Activated CD4-positive, alpha-beta memory T cell treated with anti-CD3 and anti-CD28 coated beads for 36 hours (primary cell): ENCODE measurements around the gene CAMTA1. TPM values are rescaled to one million over a fixed set of nuclear protein-coding genes. Genes with fewer than 3 reads are reported as not detected.

ENCODE experiments used
- CTCF ChIA-PET: fragments of 350-600 bp; sonication (Branson Sonifier 250); formaldehyde crosslinking; loops from one replicate; lab custom pipeline; 2021; ENCODE audit warnings: antibody characterized with exemption, inconsistent platforms; lab: Charles Lee
- POLR2A ChIA-PET: fragments of 350-600 bp; sonication (Branson Sonifier 250); formaldehyde crosslinking; loops from one replicate; lab custom pipeline; 2021; ENCODE audit warnings: antibody characterized with exemption; lab: Charles Lee
- DNase-seq: peaks from one replicate; pipeline ENCODE4 v3.0.0-alpha.2; 2020
- H3K27ac Mint-ChIP-seq: one replicate; pipeline ENCODE4 v1.8.0; 2021; ENCODE audit warnings: mixed read lengths
- H3K27me3 Mint-ChIP-seq: one replicate; pipeline ENCODE4 v1.8.0; 2021; ENCODE audit warnings: mixed read lengths
- H3K36me3 Mint-ChIP-seq: one replicate; pipeline ENCODE4 v1.8.0; 2021; ENCODE audit warnings: mixed read lengths
- H3K4me1 Mint-ChIP-seq: one replicate; pipeline ENCODE4 v1.8.0; 2021; ENCODE audit warnings: low read depth, mixed read lengths
- H3K4me3 Mint-ChIP-seq: one replicate; pipeline ENCODE4 v1.8.0; 2021; ENCODE audit warnings: mild to moderate bottlenecking, mixed read lengths
- H3K9me3 Mint-ChIP-seq: one replicate; pipeline ENCODE4 v1.8.0; 2021; ENCODE audit warnings: mixed read lengths
- intact Hi-C: fragments of 100-400 bp; cut with micrococcal nuclease; formaldehyde crosslinking; loops from one replicate; pipeline ENCODE4 v1.15.1; 2023
- total RNA-seq, 2 experiments: library from RNA; stranded (reverse); gene quantifications; one replicate each; pipeline ENCODE4 v1.2.3, GENCODE V29; 2021

CAMTA1 gene
- total RNA-seq, 2 experiments from 2014 or later = 64.7 to 68.9 TPM

DNA sequence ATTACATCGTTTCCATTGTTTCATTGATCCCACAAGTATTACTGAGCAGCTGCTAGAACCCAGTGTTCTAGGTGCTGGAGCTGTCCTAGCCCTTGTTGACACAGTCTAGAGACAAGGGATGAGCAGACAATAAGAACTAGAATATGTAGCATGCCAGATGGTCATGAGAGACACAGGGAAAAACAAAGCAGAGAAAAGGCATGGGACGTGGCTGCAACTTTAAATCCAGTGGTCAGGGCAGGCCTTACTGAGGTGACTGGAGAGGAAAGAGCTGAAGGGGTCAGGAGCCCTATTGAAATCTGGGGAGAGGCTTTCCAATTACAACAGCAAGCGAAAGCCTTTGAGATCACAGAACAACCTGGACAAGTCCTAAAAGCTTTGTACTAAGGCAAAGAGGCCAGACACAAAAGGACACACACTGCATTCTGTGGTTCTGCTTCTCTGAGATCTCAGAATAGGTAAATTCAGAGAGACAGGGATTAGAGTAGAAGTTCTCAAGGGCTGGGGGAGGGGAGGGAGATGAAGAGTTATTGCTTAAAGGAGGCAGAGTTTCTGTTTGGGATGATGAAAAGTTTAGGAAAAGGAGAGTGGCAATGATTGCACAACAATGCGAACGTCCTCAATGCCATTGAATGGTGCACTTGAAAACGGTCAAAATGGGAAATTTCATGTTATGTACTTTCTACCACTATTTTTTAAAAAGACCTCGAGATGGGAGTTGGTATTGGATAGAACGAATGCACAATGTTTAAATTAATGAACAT lies 518.5 kb downstream of the CAMTA1 start:
- Mint-ChIP-seq H3K4me1 (no peaks in the 10 kb centered on the region), H3K9me3 (peaks cover 14% of the 10 kb centered on the region), H3K36me3 (peaks cover 2% of the 10 kb centered on the region), H3K4me3 (no peak overlapping the region), H3K27ac (no peak overlapping the region), H3K27me3 (peaks cover 4% of the 10 kb centered on the region)
- intact Hi-C loops = no loop called here
- no peak for DNase-seq
- ChIA-PET POLR2A (no interaction called here), CTCF (interaction anchor here (0.6 kb wide), 1 partner anchor 631 kb away, joined by 3 read pairs; no protein-coding TSS in a partner anchor)

DNA sequence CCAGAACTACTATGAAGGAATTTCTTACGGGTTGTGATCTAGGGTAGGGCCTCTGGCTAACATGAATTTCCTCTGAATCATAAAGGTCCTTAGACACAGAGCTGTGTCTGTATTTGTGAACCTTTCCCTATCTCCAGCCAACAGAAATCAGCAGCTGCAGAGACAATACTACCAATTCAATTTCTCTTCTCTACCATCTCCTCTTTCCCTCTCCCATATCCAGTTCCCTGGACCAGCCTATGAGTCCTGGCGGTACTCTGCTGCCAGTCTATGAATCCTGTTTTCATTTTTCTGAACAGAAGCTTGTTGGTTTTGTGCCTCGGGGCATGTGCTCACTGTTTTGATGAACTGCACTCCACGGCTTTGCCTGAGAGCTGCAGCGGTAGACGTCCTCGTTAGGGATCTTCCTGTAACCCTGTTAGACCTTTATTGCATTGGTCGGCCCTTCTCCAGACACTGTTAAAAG lies 527.9 kb downstream of the CAMTA1 start:
- H3K4me3 Mint-ChIP-seq = no peak overlapping the region
- intact Hi-C loops = no loop called here
- peaks cover 2% of the 10 kb centered on the region for H3K36me3 Mint-ChIP-seq
- ChIA-PET POLR2A (no interaction called here), CTCF (no interaction called here)
- no peaks in the 10 kb centered on the region for H3K4me1 Mint-ChIP-seq
- peaks cover 19% of the 10 kb centered on the region for H3K27me3 Mint-ChIP-seq
- H3K9me3 Mint-ChIP-seq = peaks cover 7% of the 10 kb centered on the region
- no peak for DNase-seq
- no peak overlapping the region for H3K27ac Mint-ChIP-seq

DNA sequence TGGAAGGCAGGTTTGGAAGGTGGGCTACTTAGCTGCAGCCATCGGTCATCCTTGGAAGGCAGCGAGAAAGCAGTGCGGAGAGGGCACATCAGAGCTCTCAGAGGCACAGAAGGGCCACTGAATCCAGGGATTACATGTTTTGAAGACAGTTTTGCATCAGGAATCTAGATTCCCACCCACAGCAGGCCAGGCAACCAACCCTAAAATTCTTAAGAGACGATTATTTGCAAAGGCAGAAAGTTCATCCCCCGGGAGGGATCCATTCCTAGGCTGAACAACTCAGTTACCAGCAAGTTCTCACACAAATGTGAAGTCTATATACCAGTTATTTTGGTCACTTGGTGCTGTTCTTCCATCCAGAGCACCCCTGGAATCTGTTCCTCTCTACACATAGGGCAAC lies 528.6 kb downstream of the CAMTA1 start:
- POLR2A ChIA-PET = no interaction called here
- Mint-ChIP-seq H3K9me3 (peaks cover 3% of the 10 kb centered on the region), H3K36me3 (no peaks in the 10 kb centered on the region), H3K4me3 (no peak overlapping the region), H3K4me1 (no peaks in the 10 kb centered on the region), H3K27ac (no peak overlapping the region), H3K27me3 (peaks cover 19% of the 10 kb centered on the region)
- intact Hi-C loops = no loop called here
- no peak for DNase-seq
- CTCF ChIA-PET = interaction anchor here (0.6 kb wide), 1 partner anchor 43 kb away, joined by 4 read pairs; no protein-coding TSS in a partner anchor

DNA sequence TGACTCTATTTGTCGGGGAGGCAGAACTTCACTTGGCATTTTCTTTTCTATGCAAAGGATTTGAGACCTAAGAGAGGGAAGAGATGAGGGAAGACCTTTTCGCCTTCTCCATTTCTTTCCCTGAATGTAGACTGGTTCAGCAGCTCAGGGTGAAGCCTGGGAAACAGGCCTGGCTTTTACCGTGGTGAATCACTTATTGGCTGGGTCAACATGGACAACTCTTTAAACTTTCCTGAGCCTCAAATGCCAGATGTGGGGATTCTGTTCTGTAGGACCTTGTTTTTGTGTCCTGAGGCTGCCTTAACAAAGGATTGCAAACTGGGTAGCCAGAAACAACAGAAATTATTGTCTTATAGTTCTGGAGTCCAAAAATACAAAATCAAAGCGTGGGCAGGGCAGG lies 530.1 kb downstream of the CAMTA1 start:
- Mint-ChIP-seq H3K9me3 (no peaks in the 10 kb centered on the region), H3K27ac (no peak overlapping the region), H3K4me3 (no peak overlapping the region), H3K27me3 (peaks cover 19% of the 10 kb centered on the region), H3K4me1 (no peaks in the 10 kb centered on the region), H3K36me3 (no peaks in the 10 kb centered on the region)
- intact Hi-C loops = no loop called here
- ChIA-PET CTCF (no interaction called here), POLR2A (no interaction called here)
- DNase-seq = no peak

DNA sequence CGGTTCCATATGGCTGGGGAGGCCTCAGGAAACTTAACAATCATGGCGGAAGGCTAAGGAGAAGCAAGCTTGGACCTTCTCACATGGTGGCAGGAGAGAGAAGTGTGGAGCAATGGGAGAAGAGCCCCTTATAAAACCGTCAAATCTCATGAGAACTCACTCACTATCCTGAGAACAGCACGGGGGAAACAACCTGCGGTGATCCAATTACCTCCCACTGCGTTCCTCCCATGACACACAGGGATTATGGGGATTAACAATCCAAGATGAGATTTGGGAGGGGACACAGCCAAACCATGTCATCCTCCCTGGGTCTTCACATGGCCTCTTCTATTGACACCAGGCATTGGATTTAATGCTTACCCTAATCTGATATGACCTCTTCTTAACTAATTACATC lies 530.7 kb downstream of the CAMTA1 start:
- Mint-ChIP-seq H3K27me3 (peaks cover 19% of the 10 kb centered on the region), H3K9me3 (no peaks in the 10 kb centered on the region), H3K4me1 (no peaks in the 10 kb centered on the region), H3K36me3 (no peaks in the 10 kb centered on the region), H3K27ac (no peak overlapping the region), H3K4me3 (no peak overlapping the region)
- no peak for DNase-seq
- CTCF ChIA-PET = no interaction called here
- intact Hi-C loops = no loop called here
- POLR2A ChIA-PET = no interaction called here

DNA sequence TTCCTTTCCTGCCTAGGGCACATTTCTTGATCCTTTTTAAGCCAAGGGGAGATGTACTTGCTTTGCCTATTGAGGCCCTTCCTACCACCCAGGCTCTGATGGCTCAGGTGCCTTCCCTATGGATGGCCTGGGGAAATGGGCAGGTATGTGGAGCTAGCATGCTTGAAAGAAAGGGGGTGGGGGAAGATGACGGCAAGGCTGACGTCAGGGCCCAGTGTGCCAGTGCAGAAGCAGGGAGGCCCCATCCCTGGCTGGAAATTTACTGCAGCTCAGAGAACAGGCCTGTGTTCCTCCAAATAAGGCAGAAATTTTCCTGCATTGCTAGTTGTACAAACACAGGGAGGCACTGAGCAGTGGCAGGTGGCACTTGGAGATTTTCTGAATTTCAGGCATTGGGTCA lies 532.6 kb downstream of the CAMTA1 start:
- CTCF ChIA-PET = no interaction called here
- Mint-ChIP-seq H3K9me3 (no peaks in the 10 kb centered on the region), H3K27ac (no peak overlapping the region), H3K27me3 (peaks cover 11% of the 10 kb centered on the region), H3K4me3 (no peak overlapping the region), H3K36me3 (no peaks in the 10 kb centered on the region), H3K4me1 (no peaks in the 10 kb centered on the region)
- DNase-seq = no peak
- POLR2A ChIA-PET = no interaction called here
- intact Hi-C loops = no loop called here

DNA sequence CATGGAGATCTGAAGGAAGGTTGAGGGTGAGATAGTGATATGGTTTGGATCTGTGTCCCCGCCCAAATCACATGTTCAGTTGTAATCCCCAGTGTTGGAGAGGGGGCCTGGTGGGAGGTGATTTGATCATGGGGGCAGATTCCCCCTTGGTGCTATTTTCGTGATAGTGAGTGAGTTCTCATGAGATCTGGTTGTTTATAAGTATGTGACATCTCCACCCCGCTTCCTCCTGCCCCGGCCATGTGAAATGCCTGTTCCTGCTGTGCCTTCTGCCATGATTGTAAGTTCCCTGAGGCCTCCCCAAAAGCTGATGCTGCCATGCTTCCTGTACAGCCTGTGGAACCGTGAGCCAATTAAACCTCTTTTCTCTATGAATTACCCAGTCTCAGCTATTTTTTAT lies 533.9 kb downstream of the CAMTA1 start:
- Mint-ChIP-seq H3K9me3 (no peaks in the 10 kb centered on the region), H3K4me3 (no peak overlapping the region), H3K27me3 (peaks cover 6% of the 10 kb centered on the region), H3K4me1 (no peaks in the 10 kb centered on the region), H3K36me3 (no peaks in the 10 kb centered on the region), H3K27ac (no peak overlapping the region)
- ChIA-PET POLR2A (no interaction called here), CTCF (no interaction called here)
- DNase-seq = no peak
- intact Hi-C loops = no loop called here

DNA sequence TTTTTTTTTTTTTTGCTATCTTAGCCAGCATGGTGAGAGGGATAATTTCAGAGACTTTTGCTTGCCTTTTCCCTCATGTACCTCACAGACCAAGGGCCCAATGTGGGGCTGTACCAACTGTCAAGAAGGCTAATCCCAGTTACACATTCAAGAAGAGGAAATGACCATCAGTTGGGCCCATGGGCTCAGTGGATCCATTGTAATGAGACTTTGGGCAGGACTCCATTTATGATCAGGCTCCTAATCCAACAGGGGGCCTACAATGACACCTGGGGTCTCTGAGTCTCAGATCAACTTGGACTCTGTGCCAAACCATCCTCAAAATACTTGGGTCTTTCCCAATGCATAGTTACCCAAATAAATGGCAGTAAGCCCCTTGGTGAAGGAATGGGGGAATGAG lies 535.4 kb downstream of the CAMTA1 start:
- intact Hi-C loops = no loop called here
- Mint-ChIP-seq H3K27ac (no peak overlapping the region), H3K4me1 (no peaks in the 10 kb centered on the region), H3K36me3 (no peaks in the 10 kb centered on the region), H3K4me3 (no peak overlapping the region), H3K27me3 (peaks cover 12% of the 10 kb centered on the region), H3K9me3 (no peaks in the 10 kb centered on the region)
- POLR2A ChIA-PET = no interaction called here
- no peak for DNase-seq
- CTCF ChIA-PET = no interaction called here

DNA sequence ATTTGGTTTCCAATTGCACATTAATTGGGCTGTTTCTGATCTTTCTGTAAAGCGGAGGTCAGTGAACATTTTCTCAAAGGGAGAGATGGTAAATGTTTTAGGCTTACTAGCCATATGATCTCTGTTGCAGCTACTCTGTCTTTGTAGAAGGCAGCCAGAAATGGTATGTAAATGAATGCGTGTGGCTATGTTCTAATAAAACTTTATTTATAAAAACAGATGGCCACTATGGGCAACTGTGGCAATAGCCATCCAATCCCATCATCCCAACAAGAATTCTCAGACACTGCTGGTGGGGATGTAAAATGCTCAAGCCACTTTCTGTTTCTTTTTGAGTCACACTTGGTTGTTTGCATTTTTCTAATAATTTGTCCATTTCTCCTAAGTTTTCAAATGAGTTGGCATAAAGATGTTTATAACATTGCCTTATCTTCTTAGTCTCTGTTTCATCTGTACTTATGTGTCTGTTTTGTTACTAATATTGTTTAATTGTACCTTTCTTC lies 537.1 kb downstream of the CAMTA1 start:
- Mint-ChIP-seq H3K4me3 (no peak overlapping the region), H3K27ac (no peak overlapping the region), H3K9me3 (peaks cover 5% of the 10 kb centered on the region), H3K27me3 (peaks cover 10% of the 10 kb centered on the region), H3K36me3 (no peaks in the 10 kb centered on the region), H3K4me1 (no peaks in the 10 kb centered on the region)
- DNase-seq = no peak
- intact Hi-C loops = no loop called here
- CTCF ChIA-PET = no interaction called here
- POLR2A ChIA-PET = no interaction called here

DNA sequence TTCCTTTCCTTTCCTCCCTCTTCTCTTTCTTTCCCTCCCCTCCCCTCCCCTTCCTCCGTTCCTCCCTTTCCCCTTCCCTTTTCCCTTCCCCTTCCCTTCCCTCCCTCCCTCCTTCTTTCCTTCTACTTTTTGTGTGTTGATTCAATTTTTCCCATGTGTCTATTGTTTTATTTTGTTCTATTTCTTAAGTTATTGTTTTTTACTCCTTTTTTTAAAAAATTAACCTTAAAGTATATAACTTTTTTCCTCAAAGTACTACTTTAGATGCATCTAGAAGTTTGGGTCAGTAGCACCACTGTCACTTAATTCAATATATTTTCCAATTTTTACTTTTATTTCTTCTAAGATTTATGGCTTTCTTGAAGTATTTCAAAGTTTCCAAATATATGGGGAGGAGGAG lies 537.7 kb downstream of the CAMTA1 start:
- intact Hi-C loops = no loop called here
- Mint-ChIP-seq H3K36me3 (no peaks in the 10 kb centered on the region), H3K4me3 (no peak overlapping the region), H3K4me1 (no peaks in the 10 kb centered on the region), H3K27ac (no peak overlapping the region), H3K9me3 (peaks cover 10% of the 10 kb centered on the region), H3K27me3 (peaks cover 11% of the 10 kb centered on the region)
- CTCF ChIA-PET = no interaction called here
- no peak for DNase-seq
- POLR2A ChIA-PET = no interaction called here

DNA sequence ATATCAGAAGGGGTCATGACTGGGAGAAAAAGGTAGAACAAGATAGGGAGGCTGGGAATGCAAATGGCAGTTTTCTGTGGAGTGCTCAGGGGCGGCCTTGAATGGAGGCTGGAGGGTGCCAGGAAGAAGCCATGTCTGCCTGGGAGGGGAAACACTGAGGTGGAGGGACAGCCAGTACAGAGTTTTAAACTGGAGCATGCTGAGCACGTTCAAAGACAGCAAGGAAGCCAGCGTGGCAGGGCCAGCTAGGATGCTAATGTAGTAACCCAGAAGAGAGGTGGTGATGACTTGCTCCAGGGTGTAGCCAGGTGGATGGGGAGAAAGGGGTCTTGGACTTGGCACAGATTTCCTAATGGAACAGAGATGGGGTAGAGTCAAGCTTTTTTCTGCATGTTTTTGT lies 540.0 kb downstream of the CAMTA1 start:
- intact Hi-C loops = no loop called here
- POLR2A ChIA-PET = no interaction called here
- H3K9me3 Mint-ChIP-seq = peaks cover 12% of the 10 kb centered on the region

DNA sequence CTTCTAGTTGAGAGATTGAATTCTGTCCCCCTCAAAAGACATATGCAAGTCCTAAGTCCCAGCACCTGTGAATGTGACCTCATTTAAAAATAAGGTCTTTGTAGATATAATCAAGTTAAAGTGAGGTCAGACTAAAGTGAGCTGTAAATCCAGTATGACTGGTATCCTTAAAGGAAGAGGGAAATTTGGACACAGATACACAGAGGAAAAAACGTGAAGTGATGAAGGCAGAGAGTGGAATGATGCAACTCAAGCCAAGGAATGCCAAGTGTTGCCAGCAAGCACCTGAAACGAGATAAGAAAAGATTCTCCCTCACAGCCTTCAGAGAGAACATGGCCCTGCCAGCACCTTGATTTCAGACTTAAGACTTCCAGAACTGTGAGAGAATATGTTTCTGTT lies 541.1 kb downstream of the CAMTA1 start:
- ChIA-PET POLR2A (no interaction called here), CTCF (no interaction called here)
- intact Hi-C loops = no loop called here
- Mint-ChIP-seq H3K27ac (no peak overlapping the region), H3K36me3 (no peaks in the 10 kb centered on the region), H3K4me1 (no peaks in the 10 kb centered on the region), H3K27me3 (peaks cover 11% of the 10 kb centered on the region), H3K4me3 (no peak overlapping the region), H3K9me3 (peaks cover 12% of the 10 kb centered on the region)
- DNase-seq = no peak

More for the DNA sequence above, 540.0 kb downstream of the CAMTA1 start:
- no peaks in the 10 kb centered on the region for H3K36me3 Mint-ChIP-seq
- no peak overlapping the region for H3K4me3 Mint-ChIP-seq
- H3K27ac Mint-ChIP-seq = no peak overlapping the region
- peaks cover 11% of the 10 kb centered on the region for H3K27me3 Mint-ChIP-seq
- CTCF ChIA-PET = no interaction called here
- no peaks in the 10 kb centered on the region for H3K4me1 Mint-ChIP-seq
- DNase-seq = no peak

DNA sequence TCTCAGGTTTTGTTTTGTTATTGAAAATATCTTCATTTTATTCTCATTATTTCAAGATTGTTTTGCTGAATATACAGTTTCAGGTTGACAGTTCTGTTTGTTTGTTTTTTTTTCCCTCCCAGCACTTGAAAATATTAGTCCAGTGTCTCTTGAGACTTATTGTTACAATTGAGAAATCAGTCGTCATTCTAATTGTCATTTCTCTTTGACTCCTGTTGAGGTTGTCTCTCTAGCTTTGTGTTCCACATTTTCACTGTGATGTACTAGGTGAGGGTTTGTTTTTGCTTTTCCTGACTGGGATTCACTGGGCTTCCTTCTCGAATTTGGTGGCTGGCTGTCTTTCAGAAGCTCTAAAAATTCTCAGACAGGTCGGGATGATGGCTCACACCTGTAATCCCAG lies 542.6 kb downstream of the CAMTA1 start:
- Mint-ChIP-seq H3K9me3 (peaks cover 12% of the 10 kb centered on the region), H3K4me1 (no peaks in the 10 kb centered on the region), H3K36me3 (no peaks in the 10 kb centered on the region), H3K27me3 (peaks cover 9% of the 10 kb centered on the region), H3K4me3 (no peak overlapping the region), H3K27ac (no peak overlapping the region)
- ChIA-PET CTCF (no interaction called here), POLR2A (no interaction called here)
- no peak for DNase-seq
- intact Hi-C loops = no loop called here
